Nephron progenitor cell (in vitro differentiated cells): ENCODE data around the gene DSCAM.

Source experiments
- DNase-seq: peaks from one replicate; pipeline ENCODE4 v3.0.0; 2021
- H3K27ac Mint-ChIP-seq: 2 replicates; pipeline ENCODE4 v1.8.0; 2021; ENCODE audit warnings: mild to moderate bottlenecking, moderate library complexity, mixed read lengths
- H3K27me3 Mint-ChIP-seq: 2 replicates; pipeline ENCODE4 v1.8.0; 2021; ENCODE audit warnings: mild to moderate bottlenecking, low read depth, mixed read lengths; ENCODE audit not compliant: poor library complexity
- H3K36me3 Mint-ChIP-seq: 2 replicates; pipeline ENCODE4 v1.8.0; 2021; ENCODE audit warnings: low read depth, mixed read lengths
- H3K4me1 Mint-ChIP-seq: 2 replicates; pipeline ENCODE4 v1.8.0; 2021; ENCODE audit warnings: mixed read lengths
- H3K4me3 Mint-ChIP-seq: 2 replicates; pipeline ENCODE4 v1.8.0; 2021; ENCODE audit warnings: mild to moderate bottlenecking, moderate library complexity, mixed read lengths
- H3K9me3 Mint-ChIP-seq: 2 replicates; pipeline ENCODE4 v1.8.0; 2021; ENCODE audit warnings: mild to moderate bottlenecking, moderate library complexity, mixed read lengths
- TF ChIP-seq, protein P1 (sequence below): fragments of 200-600 bp; sonication (generic); IDR thresholded peaks from 2 replicates; pipeline ENCODE4 v1.5.0; 2021; ENCODE audit warnings: antibody characterized with exemption

Gene DSCAM

DNA sequence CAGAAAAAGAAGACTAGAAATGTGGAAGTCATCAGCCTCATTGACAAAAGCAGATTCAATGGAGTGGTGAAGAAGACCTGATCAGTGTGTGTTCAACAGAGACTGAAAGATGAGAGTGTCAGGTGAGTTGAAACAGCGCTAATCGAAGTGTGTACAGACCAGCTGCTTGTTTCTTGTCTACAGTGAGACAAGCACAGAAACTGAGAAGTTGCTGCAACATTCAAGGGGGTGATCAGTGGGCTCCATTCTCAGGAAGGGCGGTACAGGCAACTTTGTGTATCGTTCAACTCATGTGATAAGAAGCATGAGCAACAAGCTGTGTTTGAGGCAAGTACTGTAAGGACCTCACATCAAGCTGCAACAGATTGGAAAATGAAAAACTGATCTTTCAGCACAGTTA lies 19.4 kb downstream of the DSCAM start:
- no peaks in the 10 kb centered on the region for H3K4me1 Mint-ChIP-seq
- no peak overlapping the region for H3K27ac Mint-ChIP-seq
- no peak overlapping the region for H3K4me3 Mint-ChIP-seq
- TF ChIP-seq, protein P1, sequence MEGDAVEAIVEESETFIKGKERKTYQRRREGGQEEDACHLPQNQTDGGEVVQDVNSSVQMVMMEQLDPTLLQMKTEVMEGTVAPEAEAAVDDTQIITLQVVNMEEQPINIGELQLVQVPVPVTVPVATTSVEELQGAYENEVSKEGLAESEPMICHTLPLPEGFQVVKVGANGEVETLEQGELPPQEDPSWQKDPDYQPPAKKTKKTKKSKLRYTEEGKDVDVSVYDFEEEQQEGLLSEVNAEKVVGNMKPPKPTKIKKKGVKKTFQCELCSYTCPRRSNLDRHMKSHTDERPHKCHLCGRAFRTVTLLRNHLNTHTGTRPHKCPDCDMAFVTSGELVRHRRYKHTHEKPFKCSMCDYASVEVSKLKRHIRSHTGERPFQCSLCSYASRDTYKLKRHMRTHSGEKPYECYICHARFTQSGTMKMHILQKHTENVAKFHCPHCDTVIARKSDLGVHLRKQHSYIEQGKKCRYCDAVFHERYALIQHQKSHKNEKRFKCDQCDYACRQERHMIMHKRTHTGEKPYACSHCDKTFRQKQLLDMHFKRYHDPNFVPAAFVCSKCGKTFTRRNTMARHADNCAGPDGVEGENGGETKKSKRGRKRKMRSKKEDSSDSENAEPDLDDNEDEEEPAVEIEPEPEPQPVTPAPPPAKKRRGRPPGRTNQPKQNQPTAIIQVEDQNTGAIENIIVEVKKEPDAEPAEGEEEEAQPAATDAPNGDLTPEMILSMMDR, result no peak
- H3K27me3 Mint-ChIP-seq, result peaks cover 5% of the 10 kb centered on the region
- no peak for DNase-seq
- no peaks in the 10 kb centered on the region for H3K36me3 Mint-ChIP-seq
- H3K9me3 Mint-ChIP-seq, result peaks cover 10% of the 10 kb centered on the region

DNA sequence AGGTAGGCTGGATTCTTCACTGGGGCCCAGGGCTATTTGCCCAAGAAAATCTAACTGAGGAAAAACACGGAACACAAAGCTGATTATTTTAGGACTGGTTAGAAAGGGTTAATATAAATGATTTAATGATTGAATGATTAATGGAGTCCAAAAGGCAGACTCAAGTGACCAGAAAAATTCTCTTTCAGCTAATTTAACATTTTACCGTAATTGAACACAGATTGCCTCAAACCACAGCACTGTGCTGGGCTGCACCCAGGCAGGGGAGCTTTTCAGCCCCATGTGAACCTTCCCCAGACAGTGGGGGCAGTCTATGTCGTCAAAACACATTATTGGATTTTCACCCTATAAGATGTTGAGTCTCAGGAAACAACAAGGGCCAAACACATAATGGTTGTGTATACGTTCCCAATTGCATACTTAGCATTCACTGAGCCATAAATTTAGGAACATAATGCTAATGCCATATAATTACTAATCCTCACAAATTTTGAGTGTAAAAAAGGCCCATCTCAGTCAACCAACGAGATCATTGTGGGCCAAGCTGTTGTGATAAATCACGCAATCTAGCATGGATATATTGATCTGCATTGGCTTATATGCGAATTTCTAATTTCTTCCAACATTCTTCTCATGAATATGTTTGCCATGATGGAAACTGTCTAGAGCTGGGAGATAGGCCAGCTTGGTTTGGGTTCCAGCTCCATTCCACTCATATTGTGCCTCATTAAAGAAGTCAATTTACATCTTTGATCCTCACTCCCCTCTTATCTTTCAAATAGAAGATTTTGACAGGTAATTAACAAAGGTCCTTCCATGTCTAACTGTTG lies 27.7 kb downstream of the DSCAM start:
- Mint-ChIP-seq H3K4me3 (no peak overlapping the region), H3K9me3 (no peaks in the 10 kb centered on the region), H3K36me3 (no peaks in the 10 kb centered on the region), H3K4me1 (peaks cover 6% of the 10 kb centered on the region), H3K27me3 (peaks cover 7% of the 10 kb centered on the region), H3K27ac (no peak overlapping the region)
- no peak for DNase-seq
- TF ChIP-seq, protein P1, result no peak

DNA sequence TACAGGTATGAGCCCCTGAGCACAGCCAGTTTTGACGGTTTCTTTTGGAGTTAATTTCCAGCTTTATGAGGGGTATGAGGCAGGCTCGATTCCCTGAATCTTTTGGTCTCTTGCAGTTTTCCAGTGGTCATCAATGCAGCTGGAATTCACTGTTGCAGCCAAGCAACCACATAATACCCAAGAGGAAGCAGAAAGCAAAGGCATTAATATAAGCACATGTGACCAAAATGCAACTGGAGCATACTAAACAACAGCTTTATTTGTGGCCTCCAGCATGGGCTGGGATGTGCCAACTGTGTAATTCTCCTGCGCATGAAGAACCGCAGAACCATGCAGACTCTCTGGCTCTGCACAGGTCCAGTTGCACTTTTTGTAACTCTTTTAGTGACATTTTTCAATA lies 33.0 kb downstream of the DSCAM start:
- Mint-ChIP-seq H3K9me3 (no peaks in the 10 kb centered on the region), H3K27me3 (peaks cover 8% of the 10 kb centered on the region), H3K27ac (no peak overlapping the region), H3K4me1 (peaks cover 6% of the 10 kb centered on the region), H3K4me3 (no peak overlapping the region), H3K36me3 (no peaks in the 10 kb centered on the region)
- TF ChIP-seq, protein P1, result no peak
- DNase-seq, result no peak

DNA sequence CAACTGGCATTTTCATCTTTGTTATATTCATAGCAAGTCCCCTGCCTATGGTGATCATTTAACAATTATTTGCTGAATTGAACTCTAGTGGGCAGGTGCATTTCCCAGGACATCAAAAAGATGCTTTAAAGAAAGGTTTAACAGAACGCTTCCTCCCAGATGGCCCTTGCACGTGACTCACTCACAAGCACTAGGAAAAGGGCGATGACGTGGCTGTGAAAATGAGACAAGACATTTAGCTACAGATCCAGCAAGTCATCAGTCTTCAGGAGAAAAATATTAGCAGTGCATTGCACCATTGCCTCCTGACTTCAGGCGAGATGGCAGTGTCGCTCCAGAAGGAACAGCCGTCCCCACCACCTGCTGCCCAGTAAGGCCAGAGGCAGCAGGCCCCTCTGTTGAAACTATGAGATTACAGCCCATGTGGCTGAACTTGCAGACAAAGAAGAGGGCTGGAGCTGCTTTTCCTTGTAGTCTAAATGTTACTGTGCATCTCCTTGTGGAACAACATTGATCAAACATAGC lies 37.2 kb downstream of the DSCAM start:
- H3K4me3 Mint-ChIP-seq, result no peak overlapping the region
- no peak for DNase-seq
- peaks cover 5% of the 10 kb centered on the region for H3K27me3 Mint-ChIP-seq
- no peaks in the 10 kb centered on the region for H3K36me3 Mint-ChIP-seq
- peaks cover 8% of the 10 kb centered on the region for H3K9me3 Mint-ChIP-seq
- H3K4me1 Mint-ChIP-seq, result peaks cover 6% of the 10 kb centered on the region
- H3K27ac Mint-ChIP-seq, result no peak overlapping the region
- TF ChIP-seq, protein P1, result no peak

DNA sequence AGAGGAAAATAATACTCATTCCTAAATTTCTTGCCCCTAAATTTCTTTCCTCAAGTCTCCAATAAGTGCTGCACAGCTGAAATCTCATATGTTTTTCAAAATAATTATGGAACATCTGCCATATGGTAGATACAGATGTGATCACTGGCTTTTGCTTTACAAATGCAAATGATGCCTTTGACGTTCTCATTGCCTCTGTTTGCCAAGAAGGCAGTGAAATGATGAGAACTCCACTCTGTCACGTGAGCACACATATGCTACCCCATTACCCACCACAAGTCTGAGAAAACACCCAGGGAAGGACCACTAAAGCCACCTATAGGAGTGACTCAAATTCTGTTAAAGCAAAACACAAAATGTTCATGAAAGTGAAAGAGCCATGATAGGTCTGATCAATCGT lies 43.9 kb downstream of the DSCAM start:
- Mint-ChIP-seq H3K36me3 (peaks cover 4% of the 10 kb centered on the region), H3K4me1 (peaks cover 6% of the 10 kb centered on the region), H3K9me3 (peaks cover 45% of the 10 kb centered on the region), H3K4me3 (no peak overlapping the region), H3K27ac (no peak overlapping the region), H3K27me3 (peaks cover 5% of the 10 kb centered on the region)
- TF ChIP-seq, protein P1, result no peak
- DNase-seq, result no peak

DNA sequence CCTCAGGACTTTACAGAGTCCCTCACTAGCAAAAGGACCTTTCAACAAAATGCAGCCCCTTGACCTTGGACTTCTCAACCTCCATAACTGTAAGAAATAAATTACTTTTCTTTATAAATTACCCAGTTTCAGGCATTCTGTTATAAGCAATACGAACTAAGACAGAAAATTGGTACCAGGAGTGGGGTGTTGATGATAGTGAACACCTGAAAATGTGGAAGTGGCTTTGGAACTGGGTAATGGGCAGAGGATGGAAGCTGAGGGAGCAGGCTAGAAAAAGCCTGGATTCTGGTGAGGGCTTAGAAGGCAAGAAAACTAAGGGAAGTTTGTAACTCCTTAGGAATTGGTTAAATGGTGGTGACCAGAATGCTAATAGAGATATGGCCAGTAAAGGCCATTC lies 46.8 kb downstream of the DSCAM start:
- H3K27ac Mint-ChIP-seq, result no peak overlapping the region
- H3K36me3 Mint-ChIP-seq, result peaks cover 4% of the 10 kb centered on the region
- H3K27me3 Mint-ChIP-seq, result peaks cover 5% of the 10 kb centered on the region
- no peak for DNase-seq
- H3K9me3 Mint-ChIP-seq, result peaks cover 46% of the 10 kb centered on the region
- H3K4me3 Mint-ChIP-seq, result no peak overlapping the region
- TF ChIP-seq, protein P1, result no peak
- H3K4me1 Mint-ChIP-seq, result peaks cover 6% of the 10 kb centered on the region
